Measurements from ENCODE around the gene MSI2. TPM values are rescaled to one million over a fixed set of nuclear protein-coding genes. Genes with fewer than 3 reads are reported as not detected.
"Not testable (repeated sequence)": the region's sequence is repeated elsewhere in the genome, so short reads cannot be mapped to it uniquely, and the experiment has no call there.

MSI2 gene
- total RNA-seq, 4 donors from 2014 or later = 27.3 to 50.4 (median 36.8) TPM

DNA sequence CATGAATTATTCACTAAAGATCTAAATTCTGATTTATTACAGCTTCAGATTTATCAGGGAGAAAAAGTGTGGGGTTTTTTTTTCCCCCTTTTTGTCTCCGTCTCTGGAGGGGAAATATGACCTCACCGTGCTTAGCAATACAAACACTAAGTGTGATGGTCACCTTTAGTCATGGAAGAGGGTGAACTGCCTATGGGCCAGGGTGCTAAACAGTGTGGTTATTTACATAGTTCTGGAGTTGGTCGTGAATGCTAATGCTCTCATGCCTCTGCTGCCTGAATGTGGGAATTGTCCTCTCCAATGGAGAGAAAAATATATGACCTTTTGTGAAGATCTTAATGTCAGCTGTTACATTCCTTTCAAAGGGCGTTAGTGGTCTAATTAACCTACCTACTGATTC is 44.8 kb upstream of the MSI2 start:
- no peak overlapping the region for H3K4me3 ChIP-seq
- H3K4me1 ChIP-seq = no peaks in the 10 kb centered on the region
- ATAC-seq = no peak
- peaks cover 0 to 21% (median 0%) of the 10 kb centered on the region in 3 donors for H3K9me3 ChIP-seq
- TF ChIP-seq POLR2A (IDR thresholded peaks at IDR 0.05) = no peak
- TF ChIP-seq, protein P1, sequence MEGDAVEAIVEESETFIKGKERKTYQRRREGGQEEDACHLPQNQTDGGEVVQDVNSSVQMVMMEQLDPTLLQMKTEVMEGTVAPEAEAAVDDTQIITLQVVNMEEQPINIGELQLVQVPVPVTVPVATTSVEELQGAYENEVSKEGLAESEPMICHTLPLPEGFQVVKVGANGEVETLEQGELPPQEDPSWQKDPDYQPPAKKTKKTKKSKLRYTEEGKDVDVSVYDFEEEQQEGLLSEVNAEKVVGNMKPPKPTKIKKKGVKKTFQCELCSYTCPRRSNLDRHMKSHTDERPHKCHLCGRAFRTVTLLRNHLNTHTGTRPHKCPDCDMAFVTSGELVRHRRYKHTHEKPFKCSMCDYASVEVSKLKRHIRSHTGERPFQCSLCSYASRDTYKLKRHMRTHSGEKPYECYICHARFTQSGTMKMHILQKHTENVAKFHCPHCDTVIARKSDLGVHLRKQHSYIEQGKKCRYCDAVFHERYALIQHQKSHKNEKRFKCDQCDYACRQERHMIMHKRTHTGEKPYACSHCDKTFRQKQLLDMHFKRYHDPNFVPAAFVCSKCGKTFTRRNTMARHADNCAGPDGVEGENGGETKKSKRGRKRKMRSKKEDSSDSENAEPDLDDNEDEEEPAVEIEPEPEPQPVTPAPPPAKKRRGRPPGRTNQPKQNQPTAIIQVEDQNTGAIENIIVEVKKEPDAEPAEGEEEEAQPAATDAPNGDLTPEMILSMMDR (IDR thresholded peaks at IDR 0.05) = no peak
- TF ChIP-seq EP300 (IDR thresholded peaks at IDR 0.05) = no peak
- no peak for TF ChIP-seq POLR2AphosphoS5 (IDR thresholded peaks at IDR 0.05)
- H3K27me3 ChIP-seq = no peaks in the 10 kb centered on the region
- WGBS, 2 donors (ENCODE audit: low coverage in 1 of 2) = 43 to 57% methylated on average over 3 of the region's 4 CpGs
- no peak overlapping the region for H3K27ac ChIP-seq
- H3K36me3 ChIP-seq = no peaks in the 10 kb centered on the region

- TF ChIP-seq POLR2AphosphoS5 (IDR thresholded peaks at IDR 0.05) (no peak), EP300 (IDR thresholded peaks at IDR 0.05) (no peak), POLR2A (IDR thresholded peaks at IDR 0.05) (no peak)
- TF ChIP-seq, protein P1 (IDR thresholded peaks at IDR 0.05) = no peak
- Histone ChIP-seq H3K9me3 (peaks cover 0 to 9% (median 0%) of the 10 kb centered on the region in 3 donors), H3K27me3 (no peaks in the 10 kb centered on the region), H3K36me3 (no peaks in the 10 kb centered on the region), H3K27ac (no peak overlapping the region), H3K4me3 (no peak overlapping the region), H3K4me1 (no peaks in the 10 kb centered on the region)
- ATAC-seq = no peak
- 83 to 100% methylated on average over 2 to 4 of the region's 5 CpGs for WGBS, 2 donors (ENCODE audit: low coverage in 1 of 2)
Measured at GRCh38 chr17:57213180-57213825, 43.0 kb upstream of the MSI2 start.

DNA sequence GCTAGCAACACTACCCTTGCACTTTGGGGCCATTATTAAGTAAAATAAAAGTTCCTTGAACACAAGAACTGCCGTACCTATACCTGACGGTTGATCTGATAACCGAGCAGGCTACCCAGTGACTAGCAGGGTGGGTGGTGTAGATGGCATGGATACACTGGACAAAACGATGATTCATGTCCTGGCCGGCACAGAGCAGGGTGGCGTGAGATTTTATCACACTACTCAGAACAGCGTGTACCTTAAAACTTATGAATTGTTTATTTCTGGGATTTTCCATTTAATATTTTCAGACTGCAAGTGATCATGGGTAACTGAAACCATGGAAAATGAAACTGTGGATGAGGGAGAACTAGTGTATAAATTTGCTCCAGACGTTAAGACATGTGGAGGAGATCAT is 41.0 kb upstream of the MSI2 start:
- peak; percentile 71 for TF ChIP-seq POLR2AphosphoS5 (IDR thresholded peaks at IDR 0.05)
- TF ChIP-seq EP300 (IDR thresholded peaks at IDR 0.05) = no peak
- TF ChIP-seq, protein P1 (IDR thresholded peaks at IDR 0.05) = no peak
- TF ChIP-seq POLR2A (IDR thresholded peaks at IDR 0.05) = no peak
- H3K27ac ChIP-seq = peak overlapping the region in 1 of 4 donors; percentile 51
- peak; percentile 77 for ATAC-seq

DNA sequence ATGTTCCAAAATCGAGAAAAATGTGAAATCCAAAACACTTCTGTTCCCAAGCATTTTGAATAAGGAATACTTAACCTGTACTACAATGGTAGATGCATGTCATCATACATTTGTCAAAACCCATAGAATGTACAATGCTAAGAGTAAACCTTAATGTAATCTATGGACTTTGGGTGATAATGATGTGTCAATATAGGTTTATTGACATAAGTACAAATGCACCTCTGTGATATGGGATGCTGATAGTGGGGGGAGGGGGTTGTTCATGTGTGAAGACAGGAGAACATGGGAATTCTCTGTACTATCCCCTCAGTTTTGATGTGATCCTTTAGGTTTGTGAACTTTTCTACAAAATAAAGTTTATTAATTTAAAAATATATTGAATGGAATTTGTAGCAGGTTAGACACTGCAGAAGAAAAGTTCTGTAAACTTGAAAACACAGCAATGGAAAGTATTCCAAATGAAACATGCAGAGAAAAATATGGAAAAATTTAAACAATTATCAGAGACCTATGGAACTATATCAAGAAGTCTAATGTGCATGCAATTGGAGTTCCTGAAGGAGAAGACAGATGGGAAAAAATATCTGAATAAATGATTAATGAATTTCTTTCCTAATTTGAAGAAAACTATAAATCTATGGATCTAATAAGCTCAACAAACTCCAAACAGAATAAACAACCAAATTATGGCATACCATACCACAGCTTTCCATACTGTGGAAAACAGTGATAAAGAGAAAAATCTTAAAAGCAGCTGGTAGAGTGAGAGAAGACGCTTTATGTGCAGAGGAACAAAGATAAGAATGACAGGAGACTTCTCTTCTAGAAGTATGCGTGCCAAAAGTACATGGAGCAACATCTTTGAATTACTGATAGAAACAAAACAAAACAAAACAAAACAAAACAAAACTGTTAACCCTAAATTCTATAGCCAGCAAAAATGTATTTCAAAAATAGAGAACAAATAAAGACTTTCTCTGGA is 34.7 kb upstream of the MSI2 start:
- WGBS, 2 donors (ENCODE audit: low coverage in 1 of 2) = 78 to 81% methylated on average over 3 of the region's 3 CpGs
- TF ChIP-seq, protein P1 (IDR thresholded peaks at IDR 0.05) = no peak
- TF ChIP-seq POLR2A (IDR thresholded peaks at IDR 0.05) (no peak), POLR2AphosphoS5 (IDR thresholded peaks at IDR 0.05) (no peak), EP300 (IDR thresholded peaks at IDR 0.05) (no peak)

More for the DNA sequence above, 41.0 kb upstream of the MSI2 start:
- H3K4me3 ChIP-seq = no peak overlapping the region
- no peaks in the 10 kb centered on the region for H3K9me3 ChIP-seq
- H3K36me3 ChIP-seq = no peaks in the 10 kb centered on the region
- no peaks in the 10 kb centered on the region for H3K4me1 ChIP-seq
- H3K27me3 ChIP-seq = no peaks in the 10 kb centered on the region
- 43 to 77% methylated on average over 7 to 8 of the region's 8 CpGs for WGBS, 2 donors (ENCODE audit: low coverage in 1 of 2)

DNA sequence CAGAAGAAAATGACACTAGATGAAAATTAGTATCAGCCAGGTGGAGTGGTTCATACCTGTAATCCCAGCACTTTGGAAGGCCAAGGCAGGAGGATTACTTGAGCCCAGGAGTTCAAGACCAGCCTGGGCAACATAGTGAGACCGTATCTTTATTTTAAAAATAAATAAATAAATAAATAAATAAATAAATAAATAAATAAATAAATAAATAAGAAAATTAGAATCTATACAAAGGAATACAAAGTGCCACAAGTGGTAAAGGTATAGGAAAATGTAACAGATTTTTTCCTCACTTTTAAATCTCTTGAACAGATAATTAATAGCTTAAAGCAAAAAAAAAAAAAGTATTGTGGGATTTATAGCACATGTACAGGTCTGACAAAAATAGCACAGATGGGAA is 33.9 kb upstream of the MSI2 start:
- H3K27ac ChIP-seq = not testable (repeated sequence)

More for the DNA sequence above, 34.7 kb upstream of the MSI2 start:
- Histone ChIP-seq H3K9me3 (peaks cover 0 to 16% (median 0%) of the 10 kb centered on the region in 3 donors), H3K4me1 (no peaks in the 10 kb centered on the region), H3K27me3 (no peaks in the 10 kb centered on the region), H3K27ac (no peak overlapping the region), H3K36me3 (no peaks in the 10 kb centered on the region), H3K4me3 (no peak overlapping the region)
- no peak for ATAC-seq

More for the DNA sequence above, 33.9 kb upstream of the MSI2 start:
- H3K27me3 ChIP-seq, H3K36me3 ChIP-seq, ATAC-seq, H3K4me3 ChIP-seq, H3K4me1 ChIP-seq: not testable (repeated sequence)
- 83% methylated on average over 1 of the region's 1 CpG for WGBS, 2 donors (ENCODE audit: low coverage in 1 of 2)
- H3K9me3 ChIP-seq = peaks cover 0 to 16% (median 0%) of the 10 kb centered on the region in 3 donors

All from gastroesophageal sphincter (tissue), 4 donors.